G401.6 (cell line): ENCODE results near the gene PDZD11.
"Not testable (repeated sequence)": the region's sequence is repeated elsewhere in the genome, so short reads cannot be mapped to it uniquely, and the experiment has no call there.

Experiments
- FAIRE-seq: peaks from 2 replicates; lab custom pipeline; 2012; peaks lifted over from hg19 to GRCh38; lab: Jason Lieb, UNC

The PDZD11 gene, protein sequence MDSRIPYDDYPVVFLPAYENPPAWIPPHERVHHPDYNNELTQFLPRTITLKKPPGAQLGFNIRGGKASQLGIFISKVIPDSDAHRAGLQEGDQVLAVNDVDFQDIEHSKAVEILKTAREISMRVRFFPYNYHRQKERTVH

DNA sequence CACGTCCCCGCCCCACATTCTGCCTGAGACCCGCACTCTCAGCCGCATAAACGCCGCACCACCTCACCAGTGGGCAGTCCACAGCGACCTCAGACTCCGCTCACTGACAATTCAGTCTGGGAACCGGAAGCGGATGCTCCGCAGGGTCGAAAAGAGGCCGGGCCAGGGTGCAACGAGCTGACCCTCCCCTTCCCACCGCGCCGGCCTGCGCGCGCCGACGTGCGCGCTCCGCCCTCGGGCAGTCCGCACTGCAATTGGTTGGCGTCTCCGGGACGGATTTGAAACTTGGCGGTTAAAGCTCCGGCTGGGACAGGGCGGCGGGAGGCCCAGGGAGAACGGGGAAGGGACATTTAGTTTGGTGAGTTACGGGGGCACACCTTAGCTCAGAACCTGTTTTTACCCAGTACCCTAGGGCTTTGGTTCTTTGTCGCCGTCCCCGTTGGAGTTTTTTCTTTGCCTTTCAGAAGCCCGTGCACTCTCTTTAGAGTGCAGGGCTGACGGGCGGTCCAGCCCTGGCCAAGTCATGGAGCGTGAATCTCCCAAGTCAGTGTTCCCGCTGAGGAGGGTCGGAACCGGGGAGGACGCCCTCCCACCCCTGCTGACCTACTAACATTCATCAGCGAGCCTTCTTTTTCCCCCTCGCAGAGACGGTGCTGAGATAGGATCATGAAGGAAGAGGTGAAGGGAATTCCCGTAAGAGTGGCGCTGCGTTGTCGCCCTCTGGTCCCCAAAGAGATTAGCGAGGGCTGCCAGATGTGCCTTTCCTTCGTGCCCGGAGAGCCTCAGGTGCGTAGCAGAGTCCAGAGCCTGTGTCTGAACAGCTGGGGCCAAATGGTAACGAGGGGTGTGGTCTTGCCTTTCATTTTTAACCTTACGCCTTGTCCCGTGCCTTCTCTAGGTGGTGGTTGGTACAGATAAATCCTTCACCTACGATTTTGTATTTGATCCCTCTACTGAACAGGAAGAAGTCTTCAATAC lies at the start of gene PDZD11, which contains the start of gene KIF4A:
TSS of gene PDZD11 (minus strand) at position 135 of the 978 bp plus-strand sequence. CDS start 586 bp downstream, outside the sequence.
TSS of gene KIF4A (plus strand) at position 312 of the 978 bp plus-strand sequence. CDS start at position 667, 355 bp downstream.
- FAIRE-seq = peak; percentile 91

DNA sequence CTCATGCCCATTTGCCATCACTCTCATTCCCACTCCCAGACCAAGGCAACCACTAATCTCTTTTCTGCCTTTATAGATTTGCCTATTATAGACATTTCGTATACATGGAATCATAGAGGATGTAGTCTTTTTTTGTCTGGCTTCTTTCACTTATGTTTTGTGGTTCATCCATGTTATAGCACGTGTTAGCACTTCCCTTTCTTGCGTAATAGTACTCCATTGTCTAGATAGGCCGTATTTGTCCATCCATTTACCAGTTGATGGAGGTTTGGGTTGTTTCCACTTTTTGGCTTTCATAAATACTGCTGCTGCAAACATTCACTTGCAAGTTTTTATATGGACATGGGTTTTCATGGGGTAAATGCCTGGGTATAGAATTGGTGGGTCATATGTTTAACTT lies 48.6 kb upstream of the PDZD11 start:
- no peak for FAIRE-seq

DNA sequence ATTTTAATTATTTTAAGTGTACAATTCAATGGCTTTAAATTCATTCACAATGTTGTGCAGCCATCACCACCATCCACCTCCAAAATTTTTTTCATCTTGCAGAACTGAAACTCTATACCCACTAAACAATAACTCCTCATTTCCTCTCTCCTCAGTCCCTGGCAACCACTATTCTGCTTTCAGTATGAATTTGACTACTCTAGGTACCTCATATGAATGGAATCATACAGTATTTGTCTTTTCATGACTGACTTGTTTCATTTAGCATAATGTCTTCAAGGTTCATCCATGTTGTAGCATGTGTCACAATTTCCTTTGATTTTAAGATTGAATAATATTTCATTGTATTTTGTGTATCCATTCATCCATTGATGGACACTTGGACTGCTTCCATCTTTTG lies 47.0 kb upstream of the PDZD11 start:
- no peak for FAIRE-seq

DNA sequence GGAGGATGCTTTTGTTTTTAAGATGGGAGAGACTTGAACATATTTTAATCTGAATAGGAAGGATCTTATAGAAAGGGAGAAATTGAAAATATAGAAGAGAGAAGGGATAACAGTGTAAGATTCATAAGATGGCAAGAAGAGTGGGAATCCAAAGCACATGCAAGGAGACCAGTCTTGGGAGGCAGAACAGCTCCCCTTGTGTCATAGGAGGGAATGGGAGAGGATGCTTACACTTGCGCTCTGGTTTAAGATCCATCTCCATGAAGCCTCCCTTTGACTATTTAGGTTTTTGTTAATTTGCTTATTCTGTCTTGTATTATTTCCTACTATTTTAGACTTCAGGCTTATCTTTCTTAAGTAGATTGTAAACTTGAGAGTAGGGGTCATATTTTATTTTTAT lies 42.9 kb upstream of the PDZD11 start:
- FAIRE-seq = no peak

DNA sequence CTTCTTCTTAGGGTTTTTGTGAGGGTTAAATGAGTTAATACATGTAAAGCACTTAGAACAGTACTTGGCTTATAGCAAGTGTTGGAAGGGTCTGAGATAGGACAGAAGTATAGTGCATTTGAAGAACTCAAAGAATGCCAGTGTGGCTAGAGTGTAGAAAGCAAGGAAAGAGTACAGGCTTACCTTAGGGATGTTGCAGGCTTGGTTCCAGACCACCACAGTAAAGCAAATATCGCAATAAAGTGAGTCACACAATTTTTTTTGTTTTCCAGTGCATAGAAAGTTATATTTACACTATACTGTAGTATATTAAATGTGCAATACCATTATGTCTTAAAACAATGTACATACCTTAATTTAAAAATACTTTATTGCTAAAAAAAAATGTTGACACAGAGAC lies 41.4 kb upstream of the PDZD11 start:
- no peak for FAIRE-seq

DNA sequence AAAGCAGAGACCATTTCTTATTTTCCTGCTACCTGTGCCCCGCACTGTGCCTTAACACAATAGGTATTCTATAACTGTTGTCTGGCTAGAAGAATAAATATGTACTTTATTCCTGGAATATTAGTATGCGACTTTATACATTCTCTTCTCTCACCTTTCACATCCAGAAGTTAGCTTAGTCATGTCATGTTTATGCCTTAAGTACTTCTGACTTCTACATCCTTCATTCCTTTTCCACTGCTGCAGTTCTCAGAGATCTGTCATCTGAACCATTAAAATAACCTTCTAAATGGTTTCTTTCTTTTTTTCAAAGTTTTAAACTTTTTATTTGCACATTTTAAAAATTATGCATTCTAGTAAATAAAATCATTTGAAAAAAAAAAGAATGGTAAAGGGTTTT lies 34.6 kb upstream of the PDZD11 start:
- no peak for FAIRE-seq

DNA sequence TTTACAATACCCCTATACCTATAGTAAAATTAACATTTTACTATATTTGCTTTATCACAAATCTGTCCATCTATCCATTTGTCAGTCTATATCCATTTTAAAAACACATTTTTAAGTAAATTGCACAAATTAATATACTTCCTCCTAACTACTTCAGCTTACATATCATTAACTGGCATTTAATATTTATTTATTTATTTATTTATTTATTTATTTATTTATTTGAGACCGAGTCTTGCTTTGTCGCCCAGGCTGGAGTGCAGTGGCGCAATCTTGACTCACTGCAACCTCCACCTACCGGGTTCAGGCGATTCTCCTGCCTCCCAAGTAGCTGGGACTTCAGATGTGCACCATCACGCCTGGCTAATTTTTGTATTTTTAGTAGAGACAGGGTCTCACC lies 33.9 kb upstream of the PDZD11 start:
- FAIRE-seq = peak; percentile 39

DNA sequence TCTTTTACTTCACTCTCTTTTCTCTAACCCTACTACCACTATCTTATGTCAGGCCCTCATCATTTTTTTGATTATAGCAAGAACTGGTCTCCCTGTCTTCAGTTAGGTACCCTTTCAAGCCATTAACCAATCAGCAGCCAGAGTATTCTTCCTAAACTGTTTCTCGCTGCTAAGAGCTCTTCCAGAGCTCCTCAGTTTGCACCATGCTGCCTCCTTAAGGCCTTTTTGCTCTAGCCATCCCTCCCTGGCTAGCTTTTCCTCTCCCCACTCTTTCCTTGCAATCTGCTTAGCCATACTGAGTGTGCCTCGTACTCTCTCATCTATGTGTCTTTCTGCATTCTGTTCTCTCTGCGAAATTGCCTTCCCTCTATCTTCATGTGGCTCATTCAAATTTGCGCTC lies 33.1 kb upstream of the PDZD11 start:
- no peak for FAIRE-seq

DNA sequence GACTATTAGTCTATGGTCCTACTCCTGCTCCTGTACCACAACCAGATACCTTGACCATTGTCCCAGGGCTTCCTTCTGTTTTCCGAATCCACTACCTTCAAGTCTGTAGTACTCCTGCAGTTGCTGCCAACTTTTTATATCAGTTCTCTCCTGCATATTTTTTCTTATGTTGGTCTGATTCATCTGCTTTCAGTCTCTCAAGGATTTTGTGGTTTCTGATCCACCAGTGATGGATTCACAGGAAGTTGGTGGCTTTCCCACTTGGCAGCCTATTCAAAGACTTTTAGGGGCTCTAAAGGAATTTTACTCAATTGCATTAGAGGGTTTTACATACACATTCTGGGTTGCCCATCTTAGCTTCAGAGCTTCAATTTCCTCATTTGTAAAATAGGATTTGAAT lies 23.8 kb upstream of the PDZD11 start:
- FAIRE-seq = no peak

DNA sequence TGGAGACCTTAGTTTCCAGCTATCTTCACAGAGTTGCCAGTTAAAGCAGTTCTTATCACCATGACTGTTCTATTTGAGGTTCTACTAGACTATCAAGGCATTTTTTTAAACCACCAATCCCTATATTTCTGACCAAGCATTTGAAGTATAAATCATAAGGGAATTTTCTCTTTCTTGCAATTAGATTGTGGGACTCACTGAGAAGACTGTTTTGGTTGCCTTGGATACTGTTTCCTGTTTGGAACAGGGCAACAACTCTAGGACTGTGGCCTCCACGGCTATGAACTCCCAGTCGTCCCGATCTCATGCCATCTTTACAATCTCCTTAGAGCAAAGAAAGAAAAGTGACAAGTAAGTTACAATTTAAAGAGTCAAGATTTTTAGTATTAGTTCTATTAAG lies 12.0 kb upstream of the PDZD11 start:
- no peak for FAIRE-seq

DNA sequence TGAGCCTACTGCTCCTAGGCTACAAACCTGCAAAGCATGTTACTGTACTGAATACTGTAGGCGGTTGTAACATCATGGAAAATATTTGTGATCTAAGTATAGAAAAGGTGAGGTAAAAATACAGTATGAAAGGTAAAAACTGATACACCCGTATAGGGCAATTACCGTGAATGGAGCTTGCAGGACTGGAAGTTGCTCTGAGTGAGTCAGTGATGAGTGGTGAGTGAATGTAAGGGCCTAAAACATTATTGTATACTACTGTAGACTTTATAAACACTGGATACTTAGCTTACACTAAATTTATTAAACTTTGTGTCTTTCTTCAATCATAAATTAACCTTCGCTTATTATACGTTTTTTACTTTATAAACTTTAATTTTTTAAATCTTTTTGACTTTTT lies 3.9 kb upstream of the PDZD11 start:
- FAIRE-seq = no peak

DNA sequence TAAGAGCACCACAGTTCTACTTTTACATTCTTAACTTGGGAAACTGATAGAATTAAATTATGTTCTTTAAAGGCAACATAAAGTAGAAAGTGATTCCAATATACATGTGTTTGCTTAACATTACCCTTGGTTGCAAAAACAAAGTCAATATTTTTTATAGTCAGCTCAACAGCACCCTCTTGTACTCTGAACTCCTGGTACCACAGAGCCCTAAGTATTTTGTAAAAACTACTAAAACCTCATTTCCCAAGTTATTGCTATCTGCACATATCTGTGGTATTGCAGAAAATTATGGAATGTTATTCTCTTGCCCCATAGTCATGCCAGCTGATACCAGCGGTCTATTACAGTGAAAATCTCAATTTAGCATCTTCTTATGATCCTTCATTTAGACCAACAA lies 3.1 kb upstream of the PDZD11 start:
- no peak for FAIRE-seq

DNA sequence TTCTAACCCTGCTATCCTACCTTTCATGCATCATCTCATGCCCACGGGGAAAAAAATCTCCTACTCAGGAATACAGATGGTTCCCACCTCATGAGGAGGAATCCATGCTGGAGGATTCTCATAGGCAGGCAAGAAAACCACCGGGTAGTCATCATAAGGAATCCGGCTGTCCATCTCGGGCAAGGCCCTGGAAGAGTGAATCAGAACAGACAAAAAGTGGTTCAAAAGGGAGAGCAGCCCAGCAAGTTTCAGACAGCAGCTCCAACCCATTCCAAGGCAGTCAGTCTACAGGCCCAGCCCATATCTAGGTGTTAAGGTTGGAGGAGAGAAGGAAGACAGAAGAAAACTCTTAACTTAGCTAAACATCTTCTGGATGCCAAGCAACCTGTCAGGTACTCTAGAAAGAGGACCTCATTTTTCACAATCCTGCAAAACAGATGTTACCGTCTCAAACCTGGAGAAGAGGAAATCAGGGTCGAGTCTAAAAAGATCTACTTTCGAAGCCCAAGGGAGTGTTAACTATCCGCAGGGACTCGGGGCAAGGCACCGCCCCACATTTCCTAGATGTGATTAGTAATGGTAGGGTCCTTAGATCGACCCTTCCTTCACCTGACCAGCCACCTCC lies 447 bp downstream of the PDZD11 start:
- FAIRE-seq = no peak

DNA sequence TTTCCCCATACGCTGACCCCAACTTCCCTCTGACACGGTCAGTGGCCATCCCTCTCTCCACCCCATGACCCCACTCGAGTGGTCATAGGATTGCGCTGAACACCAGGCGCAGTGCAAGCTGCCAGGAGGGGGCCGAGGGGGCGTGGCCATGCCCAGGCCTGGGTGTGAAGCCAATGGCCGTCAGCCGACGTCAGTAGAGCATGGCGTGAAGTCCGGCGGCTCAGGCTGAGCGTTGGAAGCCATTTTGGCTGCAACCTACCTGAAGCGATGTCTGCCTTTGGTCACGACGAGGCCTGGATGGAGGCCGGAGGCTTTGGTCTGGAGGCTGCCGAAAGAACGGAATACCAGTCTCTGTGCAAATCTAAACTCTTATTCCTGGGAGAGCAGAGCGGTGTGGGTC lies 7.8 kb downstream of the PDZD11 start, which contains the start of gene RAB41:
TSS of gene RAB41 (plus strand) at position 222 of the 400 bp plus-strand sequence. CDS start at position 268, 46 bp downstream.
- FAIRE-seq = no peak

DNA sequence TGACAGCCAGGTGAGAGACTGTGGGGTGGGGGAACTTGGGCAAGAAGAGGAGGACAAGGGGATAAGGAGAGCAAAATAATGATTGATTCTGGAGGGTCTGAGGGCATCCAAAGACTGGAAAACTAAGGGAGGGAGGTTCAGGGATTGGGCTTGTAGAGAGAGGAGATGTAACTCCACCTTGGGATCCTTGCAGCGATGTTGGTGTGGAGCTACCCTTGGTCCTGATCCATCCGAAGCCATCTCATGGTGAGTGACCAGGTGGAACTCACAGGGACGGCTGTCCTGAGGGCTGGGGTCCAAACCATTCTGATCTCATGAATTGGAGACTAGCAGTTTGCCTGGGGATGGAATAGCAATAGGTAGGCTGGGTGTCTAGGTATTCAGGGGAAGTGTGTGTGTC lies 9.2 kb downstream of the PDZD11 start:
- FAIRE-seq = no peak

DNA sequence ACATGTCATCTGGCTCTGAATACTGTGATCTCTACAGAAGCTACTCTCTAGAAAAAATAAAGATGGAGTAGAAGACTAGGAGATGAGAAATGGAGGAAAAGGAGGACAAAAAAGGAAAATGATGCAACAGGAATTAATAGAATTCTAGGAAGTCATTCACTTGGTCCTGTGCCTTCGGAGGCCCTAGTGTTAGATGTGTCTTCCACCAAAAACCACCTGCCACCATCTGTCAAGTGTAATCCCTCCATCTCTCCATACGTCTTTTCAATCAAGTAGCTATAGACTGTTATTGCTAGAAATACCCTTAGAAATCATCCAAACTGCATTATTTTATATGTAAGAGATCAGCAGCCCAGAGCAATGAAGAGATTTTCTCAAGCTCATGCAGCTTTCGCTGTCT lies 10.6 kb downstream of the PDZD11 start:
- no peak for FAIRE-seq

DNA sequence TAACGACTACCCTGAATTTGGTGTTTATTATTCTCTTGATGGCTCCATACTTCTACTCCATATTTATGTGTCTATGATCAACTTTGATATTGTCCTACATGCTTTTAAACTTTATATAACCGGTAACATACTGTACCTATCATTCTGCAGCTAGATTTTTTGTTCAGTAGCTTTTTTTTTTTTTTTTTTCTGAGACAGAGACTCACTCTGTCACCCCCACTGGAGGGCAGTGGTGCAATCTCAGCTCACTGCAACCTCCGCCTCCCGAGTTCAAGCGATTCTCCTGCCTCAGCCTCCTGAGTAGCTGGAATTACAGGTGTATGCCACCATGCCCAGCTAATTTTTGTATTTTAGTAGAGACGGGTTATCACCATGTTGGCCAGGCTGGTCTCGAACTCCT lies 15.7 kb downstream of the PDZD11 start:
- FAIRE-seq = not testable (repeated sequence)

DNA sequence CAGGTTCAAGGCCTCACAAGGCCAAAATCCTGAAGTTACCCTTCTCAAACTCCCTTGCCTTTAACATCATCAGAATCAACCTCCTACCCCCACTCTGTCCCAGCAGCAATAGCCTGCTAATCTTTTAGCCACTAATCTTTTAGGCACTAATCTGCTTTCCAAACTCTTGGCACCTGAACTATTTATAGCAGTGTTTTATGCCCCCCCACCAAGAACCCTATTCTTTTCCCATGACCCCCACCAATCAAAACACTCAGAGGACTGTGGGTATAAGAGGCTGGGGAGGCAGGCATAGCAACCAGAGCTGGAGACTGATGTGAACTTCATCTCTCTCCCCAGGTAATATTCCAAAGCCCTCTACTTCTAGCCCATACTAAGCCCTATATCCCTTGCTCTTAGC lies 21.7 kb downstream of the PDZD11 start, which contains the start of gene ARR3:
TSS of gene ARR3 (plus strand) at position 301 of the 400 bp plus-strand sequence. CDS start 1,052 bp downstream, outside the sequence.
- FAIRE-seq = no peak

DNA sequence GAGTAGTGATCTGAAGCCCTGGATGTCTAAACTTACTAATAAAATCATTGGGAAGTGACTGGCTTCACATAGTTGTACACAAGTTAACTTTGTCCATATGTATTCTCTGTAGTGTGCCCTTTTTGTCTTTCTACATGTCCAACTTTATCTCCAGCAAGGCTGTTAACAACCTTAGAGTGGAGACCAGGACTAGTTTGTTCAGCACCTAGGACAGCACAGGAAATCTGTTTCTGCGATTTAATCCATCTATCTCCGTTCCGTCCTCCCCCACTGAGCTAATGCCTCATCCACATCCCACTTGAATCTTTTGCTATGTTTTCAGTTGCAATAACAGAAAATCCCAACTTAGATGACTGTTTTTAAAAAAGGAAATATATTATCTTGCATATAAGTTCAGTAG lies 24.9 kb downstream of the PDZD11 start:
- FAIRE-seq = no peak

DNA sequence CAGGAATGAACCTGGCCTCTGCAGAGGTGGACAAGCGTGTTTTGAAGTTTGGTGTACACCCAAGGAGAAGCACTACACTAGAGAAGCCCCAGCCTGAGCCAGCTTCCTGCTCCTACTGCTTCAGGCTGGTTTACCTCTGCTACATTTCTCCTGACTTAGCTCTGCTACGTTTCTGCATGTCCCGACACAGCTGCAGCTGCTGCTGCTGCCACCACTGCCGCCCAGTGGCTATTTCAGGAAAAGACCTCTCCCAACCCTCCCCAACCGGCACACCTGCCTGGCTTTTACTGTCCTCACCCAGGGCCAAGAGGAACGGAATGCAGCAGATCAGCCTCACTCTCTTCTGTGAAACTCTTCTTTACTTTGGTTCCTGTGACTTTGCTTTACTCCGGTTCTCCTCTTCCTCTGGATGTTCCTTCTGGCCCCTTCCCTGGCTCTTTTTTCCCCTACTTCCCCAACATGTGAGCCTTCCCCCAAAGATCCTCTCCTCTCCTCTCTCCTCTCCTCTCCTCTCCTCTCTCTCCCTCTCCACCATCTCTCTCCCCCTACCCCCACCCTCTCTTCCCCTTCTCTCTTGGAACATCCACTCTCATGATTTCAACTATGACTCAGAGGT lies 26.7 kb downstream of the PDZD11 start:
- FAIRE-seq = peak; percentile 19

DNA sequence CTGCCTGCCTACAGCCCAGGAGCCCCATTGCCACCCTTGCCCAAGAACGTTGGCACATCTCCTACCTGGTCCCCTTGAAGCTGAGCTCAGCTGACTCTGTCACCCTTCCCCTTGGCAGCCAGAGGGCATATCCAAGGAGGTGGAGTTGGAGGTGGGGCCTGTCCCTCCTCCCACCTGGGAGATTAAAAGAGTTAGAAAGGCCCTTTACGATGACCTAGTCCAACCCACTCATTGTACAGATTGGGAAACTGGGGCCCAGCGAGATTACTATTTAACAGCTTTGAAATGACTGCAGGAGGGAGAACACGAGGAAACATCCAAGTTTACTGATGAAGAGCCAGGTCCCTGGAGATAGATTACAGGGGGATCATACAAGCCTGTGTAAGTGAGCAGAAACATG lies 29.6 kb downstream of the PDZD11 start, which contains the start of gene P2RY4:
TSS of gene P2RY4 (minus strand) at position 101 of the 400 bp plus-strand sequence. CDS start 580 bp downstream, outside the sequence.
- no peak for FAIRE-seq
